ENCODE measurements around the gene CTLA4.

DNA sequence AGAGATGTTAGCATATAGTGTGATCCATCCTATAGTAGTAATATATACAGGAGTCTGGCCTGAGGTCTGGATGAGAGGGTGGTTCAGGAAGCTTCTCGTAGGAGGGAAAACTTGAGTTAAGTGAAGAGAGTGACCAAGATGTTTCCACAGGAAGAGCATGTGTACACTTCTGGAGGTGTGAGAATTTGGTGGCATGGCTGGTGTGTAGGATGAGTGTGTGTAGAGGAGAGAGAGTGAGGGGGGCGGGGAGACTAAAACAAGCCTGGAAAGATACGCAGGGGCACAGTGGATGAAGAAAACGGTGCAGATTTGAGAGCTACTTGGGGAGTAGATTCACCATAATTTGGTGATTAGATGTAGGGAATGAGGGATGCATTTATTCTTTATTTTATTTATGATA is 43.5 kb upstream of the CTLA4 start:
- TF ChIP-seq CTCF (IDR thresholded peaks at IDR 0.05; ENCODE audit: low read depth, low read length) = no peak
- no peak for TF ChIP-seq EZH2phosphoT487 (IDR thresholded peaks at IDR 0.05; ENCODE audit: low read depth)
